Rectal smooth muscle tissue (tissue), 1 donor: ENCODE measurements around the gene RPS28.
A peak's percentile ranks its signal among the peaks of the same experiment; 100 is the strongest.
"Not testable (repeated sequence)": the region's sequence is repeated elsewhere in the genome, so short reads cannot be mapped to it uniquely, and the experiment has no call there.

ENCODE experiments used
- H3K27ac ChIP-seq: one replicate; pipeline ENCODE4 v1.7.0; 2013; ENCODE audit warnings: low read depth, low read length, inconsistent platforms
- H3K27me3 ChIP-seq: one replicate; pipeline ENCODE4 v1.7.0; 2013; ENCODE audit warnings: low read length; ENCODE audit not compliant: control insufficient read depth, insufficient read depth
- H3K36me3 ChIP-seq: one replicate; pipeline ENCODE4 v1.7.0; 2013; ENCODE audit warnings: low read length; ENCODE audit not compliant: control insufficient read depth, insufficient read depth
- H3K4me1 ChIP-seq: one replicate; pipeline ENCODE4 v1.7.0; 2013; ENCODE audit warnings: low read length; ENCODE audit not compliant: control insufficient read depth, insufficient read depth
- H3K4me3 ChIP-seq: one replicate; pipeline ENCODE4 v1.7.0; 2013; ENCODE audit warnings: low read length
- H3K9ac ChIP-seq: one replicate; pipeline ENCODE4 v1.7.0; 2013; ENCODE audit warnings: low read length

The RPS28 gene

DNA sequence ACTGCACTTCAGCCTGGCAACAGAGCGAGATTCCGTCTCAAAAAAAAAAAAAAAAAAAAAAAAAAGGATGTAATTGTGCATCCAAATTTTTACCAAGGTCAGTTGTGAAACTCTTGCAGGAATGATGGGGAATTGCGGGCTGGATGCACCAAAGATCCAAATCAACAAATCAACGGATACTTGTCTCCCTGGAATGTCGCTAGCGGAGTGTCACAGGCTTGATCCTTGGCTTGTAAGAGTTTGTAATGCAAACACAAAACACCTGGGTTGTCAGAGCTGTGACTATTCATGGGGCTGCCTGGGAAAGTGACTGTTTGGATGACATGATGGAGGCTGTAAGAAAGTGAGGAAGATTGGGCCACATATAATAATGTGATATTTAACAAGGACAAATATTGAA, 17.5 kb downstream of the RPS28 start:
- H3K27ac ChIP-seq: no peak overlapping the region
- no peak overlapping the region for H3K9ac ChIP-seq
- no peaks in the 10 kb centered on the region for H3K36me3 ChIP-seq
- peaks cover 25% of the 10 kb centered on the region for H3K27me3 ChIP-seq
- peaks cover 3% of the 10 kb centered on the region for H3K4me1 ChIP-seq
- no peak overlapping the region for H3K4me3 ChIP-seq

DNA sequence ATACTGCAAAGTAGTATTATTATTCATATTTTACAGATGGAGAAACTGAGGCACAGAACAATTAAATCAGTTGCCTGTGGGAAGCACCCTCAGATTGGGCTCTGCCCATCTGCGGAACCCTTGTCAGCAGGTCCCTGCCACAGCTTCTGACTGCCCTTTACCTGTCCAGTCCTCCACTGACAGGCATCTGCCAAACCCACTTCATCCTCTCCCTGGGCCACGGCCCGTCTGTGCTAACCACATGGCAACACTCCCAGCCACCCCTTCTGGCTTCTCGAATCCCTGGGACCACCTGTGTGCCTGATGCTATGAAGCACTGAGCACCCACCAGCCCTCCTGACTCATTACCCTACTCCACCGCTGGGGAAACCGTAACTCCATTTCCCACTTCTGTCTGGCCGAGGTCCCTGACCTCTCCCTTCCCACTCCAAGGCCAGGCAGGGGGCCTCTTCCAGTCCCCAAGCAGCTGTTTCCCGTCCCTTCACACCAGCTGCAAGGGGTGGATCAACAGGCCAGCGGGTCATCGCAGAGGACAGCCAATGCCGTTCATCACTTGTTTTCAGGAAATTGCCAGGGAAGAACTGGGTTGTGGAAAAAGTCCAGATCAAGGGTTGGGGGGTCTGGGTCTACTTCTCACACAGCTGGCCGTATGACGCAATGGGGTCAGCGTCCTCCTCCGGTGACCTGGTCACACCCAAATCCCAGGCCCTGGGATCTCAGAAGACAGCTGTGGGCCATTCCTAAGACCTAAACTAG, 19.2 kb downstream of the RPS28 start:
- no peak overlapping the region for H3K9ac ChIP-seq
- no peaks in the 10 kb centered on the region for H3K4me1 ChIP-seq

DNA sequence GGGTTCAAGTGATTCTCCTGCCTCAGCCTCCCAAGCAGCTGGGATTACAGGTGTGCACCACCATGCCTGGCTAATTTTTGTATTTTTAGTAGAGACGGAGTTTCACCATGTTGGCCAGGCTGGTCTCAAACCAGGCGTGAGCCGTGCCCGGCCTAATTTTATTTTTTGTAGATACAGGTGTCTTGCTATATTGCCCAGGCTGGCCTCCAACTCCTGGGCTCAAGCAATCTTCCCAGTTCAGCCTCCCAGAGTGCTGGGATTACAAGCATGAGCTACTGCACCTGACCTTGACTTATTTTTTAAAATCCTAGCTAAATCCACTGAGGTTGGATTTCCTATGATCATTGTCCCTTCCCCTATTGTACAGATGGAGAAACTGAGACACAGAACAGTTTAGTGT, 20.2 kb downstream of the RPS28 start:
- not testable (repeated sequence) for H3K27ac ChIP-seq, H3K4me3 ChIP-seq, H3K36me3 ChIP-seq, H3K9ac ChIP-seq, H3K4me1 ChIP-seq
- peaks cover 13% of the 10 kb centered on the region for H3K27me3 ChIP-seq

More for the DNA sequence above, 19.2 kb downstream of the RPS28 start:
- no peaks in the 10 kb centered on the region for H3K36me3 ChIP-seq
- no peak overlapping the region for H3K27ac ChIP-seq
- H3K27me3 ChIP-seq: peaks cover 16% of the 10 kb centered on the region
- H3K4me3 ChIP-seq: no peak overlapping the region

DNA sequence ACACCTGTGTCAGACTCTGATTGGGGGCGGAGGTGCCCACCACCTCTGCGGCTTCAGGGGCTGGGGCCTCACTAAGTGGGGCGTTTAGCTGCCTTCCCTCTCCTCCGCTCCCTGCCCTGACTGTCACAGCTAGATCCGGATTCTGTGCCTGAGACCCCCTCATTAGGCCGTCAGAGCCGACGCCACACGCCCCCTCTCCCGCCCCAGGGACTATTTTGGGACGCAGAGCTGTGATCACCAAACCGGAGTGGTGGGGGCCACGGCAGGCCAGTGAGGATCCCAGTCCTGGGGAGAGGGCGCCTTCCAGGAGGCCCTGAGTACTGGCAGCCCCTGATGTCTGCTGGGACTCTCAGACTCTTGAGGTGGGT, 21.0 kb downstream of the RPS28 start:
- H3K27ac ChIP-seq: peak overlapping the region; percentile 12
- no peaks in the 10 kb centered on the region for H3K4me1 ChIP-seq
- no peaks in the 10 kb centered on the region for H3K36me3 ChIP-seq
- no peak overlapping the region for H3K4me3 ChIP-seq
- no peak overlapping the region for H3K9ac ChIP-seq
- peaks cover 10% of the 10 kb centered on the region for H3K27me3 ChIP-seq

DNA sequence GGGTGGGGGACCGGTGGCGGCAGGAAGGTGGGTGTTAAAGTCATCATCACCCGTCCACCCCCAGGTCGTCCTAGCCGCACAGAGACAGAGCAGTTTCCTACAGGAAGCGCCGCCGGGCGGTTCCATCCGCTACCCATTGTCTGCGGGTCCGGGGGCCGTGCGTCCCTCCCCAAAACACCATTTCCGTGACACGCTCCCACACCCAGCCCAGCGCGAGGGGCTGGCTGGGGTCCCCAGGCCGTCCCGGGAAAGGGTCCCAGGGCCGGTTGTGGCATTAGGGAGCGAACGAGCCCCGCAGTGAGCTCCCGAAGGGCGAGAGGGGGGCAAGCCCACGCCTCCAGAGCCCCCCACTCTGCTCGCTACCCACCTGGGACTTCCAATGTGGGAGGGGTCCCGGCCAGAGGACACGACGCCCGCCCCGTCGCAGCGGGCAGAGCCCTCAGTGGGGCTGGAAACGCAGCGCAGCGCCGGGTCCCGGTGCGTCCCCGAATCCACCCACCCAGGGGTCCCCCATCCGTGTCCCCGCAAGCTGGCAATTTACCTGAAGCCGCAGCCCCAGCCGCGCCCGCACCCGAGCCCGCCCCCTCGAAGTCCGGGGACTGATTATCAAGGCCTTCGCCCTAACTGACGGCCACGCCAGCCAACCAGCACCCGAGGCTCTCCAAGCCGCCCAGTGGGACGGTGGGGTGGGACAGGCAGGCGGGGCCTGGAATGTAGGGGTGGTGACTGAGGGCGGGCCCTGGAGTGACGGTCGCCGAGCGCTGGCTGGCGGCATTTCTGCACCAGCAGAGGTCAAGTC, 21.6 kb downstream of the RPS28 start, which contains the start of gene KANK3:
TSS of gene KANK3 (minus strand) at position 579 of the 799 bp plus-strand sequence. CDS start 5,434 bp downstream, outside the sequence.
- Histone ChIP-seq H3K27me3 (peaks cover 10% of the 10 kb centered on the region), H3K4me3 (peak within 1 kb of the TSS; percentile 61), H3K4me1 (no peaks in the 10 kb centered on the region), H3K36me3 (no peaks in the 10 kb centered on the region), H3K9ac (no peak within 1 kb of the TSS), H3K27ac (peak within 1 kb of the TSS; percentile 24)

DNA sequence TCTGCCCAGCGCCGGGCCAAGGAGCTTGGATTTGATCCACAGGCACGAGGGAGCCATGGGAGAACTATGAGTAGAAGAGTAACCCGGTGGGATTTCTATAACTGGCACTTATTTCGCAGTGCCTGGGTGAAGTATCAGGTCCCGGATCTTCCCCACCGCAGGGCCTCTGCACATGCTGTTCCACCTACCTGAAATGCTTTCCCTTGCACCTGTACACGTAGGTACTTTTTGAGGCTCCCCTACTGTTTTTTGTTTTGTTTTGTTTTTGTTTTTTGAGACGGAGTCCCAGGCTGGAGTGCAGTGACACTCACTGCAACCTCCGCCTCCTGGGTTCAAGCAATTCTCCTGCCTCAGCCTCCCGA, 22.2 kb downstream of the RPS28 start:
- no peak overlapping the region for H3K9ac ChIP-seq
- no peak overlapping the region for H3K27ac ChIP-seq
- no peaks in the 10 kb centered on the region for H3K36me3 ChIP-seq
- peak overlapping the region; percentile 61 for H3K4me3 ChIP-seq
- H3K4me1 ChIP-seq: no peaks in the 10 kb centered on the region
- peaks cover 7% of the 10 kb centered on the region for H3K27me3 ChIP-seq

DNA sequence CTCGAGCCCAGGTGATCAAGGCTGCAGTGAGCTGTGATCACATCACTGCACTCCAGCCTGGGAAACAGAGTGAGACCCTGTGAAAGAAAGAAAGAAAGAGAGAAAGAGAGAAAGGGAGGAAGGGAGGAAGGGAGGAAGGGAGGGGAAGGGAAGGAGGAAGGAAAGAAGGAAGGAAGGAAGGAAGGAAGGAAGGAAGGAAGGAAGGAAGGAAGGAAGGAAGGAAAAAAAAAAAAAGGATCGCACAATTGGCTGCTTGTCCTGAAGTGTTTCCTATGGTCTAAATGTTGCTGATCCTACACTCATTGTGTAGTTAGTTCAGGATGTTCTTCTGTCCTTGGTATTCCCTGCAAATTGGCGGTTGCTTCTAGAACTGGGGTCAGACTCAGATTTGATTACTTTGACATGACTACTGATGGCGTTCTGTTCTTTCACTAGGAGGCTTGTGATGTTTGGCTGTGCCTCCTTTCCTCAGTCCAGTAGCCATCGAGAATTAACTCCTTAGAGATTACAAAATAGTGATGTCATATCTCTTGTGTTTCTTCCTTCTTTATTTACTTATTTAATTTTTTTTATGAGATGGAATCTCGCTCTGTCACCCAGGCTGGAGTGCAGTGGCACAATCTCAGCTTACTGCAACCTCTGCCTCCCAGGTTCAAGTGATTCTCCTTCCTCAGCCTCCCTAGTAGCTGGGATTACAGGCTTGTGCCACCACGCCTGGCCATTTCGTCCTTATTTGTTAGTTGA, 28.5 kb downstream of the RPS28 start:
- H3K9ac ChIP-seq, H3K27ac ChIP-seq, H3K27me3 ChIP-seq, H3K4me3 ChIP-seq, H3K4me1 ChIP-seq, H3K36me3 ChIP-seq: not testable (repeated sequence)

DNA sequence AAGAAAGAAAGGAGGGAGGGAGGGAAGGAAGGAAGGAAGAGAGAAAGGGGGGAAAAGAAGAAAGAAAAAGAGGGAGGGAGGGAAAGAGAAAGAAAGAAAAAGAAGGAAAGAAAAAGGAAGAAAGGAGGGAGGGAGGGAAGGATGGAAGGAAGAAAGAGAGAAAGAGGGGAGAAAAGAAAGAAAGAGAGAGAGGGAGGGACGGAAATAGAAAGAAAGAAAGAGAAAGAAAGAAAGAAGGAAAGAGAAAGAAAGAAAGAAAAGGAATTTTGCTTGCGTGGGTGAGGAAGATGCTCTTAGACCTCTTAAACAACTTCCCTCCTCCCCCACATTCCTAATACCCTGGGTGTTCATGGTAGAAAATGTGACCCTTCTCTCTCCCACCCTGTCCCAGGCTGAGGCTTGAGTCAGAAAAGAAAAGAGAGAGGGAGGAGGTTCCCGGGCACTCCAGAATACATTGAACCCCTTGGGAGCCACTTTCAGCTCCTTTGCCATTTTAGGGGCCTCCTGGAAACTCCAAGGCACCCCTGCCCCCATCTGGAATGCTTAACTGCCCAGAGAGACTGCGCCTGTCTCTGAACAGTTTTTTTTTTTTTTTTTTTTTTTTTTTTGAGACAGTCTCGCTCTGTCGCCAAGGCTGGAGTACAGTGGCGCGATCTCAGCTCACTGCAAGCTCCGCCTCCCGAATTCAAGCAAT, 31.0 kb downstream of the RPS28 start:
- Histone ChIP-seq H3K4me3 (no peak overlapping the region), H3K4me1 (no peaks in the 10 kb centered on the region), H3K9ac (no peak overlapping the region)

DNA sequence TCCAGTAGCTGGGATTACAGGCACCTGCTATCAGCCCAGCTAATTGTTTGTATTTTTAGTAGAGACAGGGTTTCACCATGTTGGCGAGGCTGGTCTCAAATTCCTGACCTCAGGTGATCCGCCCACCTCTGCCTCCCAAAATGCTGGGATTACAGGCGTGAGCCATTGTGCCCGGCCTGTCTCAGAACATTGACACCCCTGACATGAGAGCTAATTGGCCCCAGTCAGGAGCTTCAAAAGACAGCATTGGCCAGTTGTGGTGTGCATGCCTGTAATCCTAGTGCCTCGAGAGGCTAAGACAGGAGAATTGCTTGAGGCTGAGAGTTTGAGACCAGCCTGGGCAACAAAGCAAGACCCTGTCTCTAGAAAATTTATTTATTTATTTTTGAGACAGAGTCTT, 31.5 kb downstream of the RPS28 start:
- not testable (repeated sequence) for H3K27me3 ChIP-seq, H3K9ac ChIP-seq, H3K27ac ChIP-seq, H3K4me1 ChIP-seq, H3K4me3 ChIP-seq, H3K36me3 ChIP-seq

More for the DNA sequence above, 31.0 kb downstream of the RPS28 start:
- no peaks in the 10 kb centered on the region for H3K36me3 ChIP-seq
- H3K27ac ChIP-seq: no peak overlapping the region
- no peaks in the 10 kb centered on the region for H3K27me3 ChIP-seq

DNA sequence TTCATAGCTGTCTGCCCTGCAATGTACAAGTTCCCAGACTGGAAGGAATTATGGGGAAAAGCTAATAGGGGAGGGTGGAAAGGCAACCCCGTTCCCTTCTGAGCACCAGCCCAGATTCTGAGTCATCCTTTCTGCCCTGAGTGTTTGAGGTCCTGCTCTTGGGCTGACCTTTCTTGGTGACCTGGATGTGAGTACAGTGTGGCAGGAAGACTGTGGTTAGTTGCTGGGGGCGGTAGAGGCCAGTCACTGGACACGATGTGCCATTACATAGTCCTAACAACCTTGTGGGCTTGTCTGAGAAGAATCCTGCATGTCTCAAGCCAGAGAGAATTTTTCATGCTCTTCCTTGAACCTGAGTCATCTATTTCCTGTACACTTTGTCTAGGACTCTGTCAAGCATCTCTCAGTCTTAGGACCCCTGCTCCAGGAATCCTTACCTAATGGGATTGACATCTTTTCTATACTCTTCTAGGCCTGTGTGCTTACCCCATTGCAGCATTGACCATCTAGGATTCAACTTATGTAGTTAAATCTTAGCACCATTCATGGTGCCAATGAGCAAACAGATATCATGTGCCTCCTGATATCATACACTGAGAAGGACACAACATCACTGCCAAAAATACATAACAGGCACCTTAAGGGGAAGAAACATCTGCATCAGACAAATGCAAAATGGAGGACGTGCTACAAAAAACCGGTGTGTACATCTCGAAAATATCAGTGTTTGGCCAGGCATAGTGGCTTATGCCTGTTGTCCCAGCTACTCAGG, 34.5 kb downstream of the RPS28 start:
- Histone ChIP-seq H3K4me1 (no peaks in the 10 kb centered on the region), H3K4me3 (no peak overlapping the region), H3K36me3 (no peaks in the 10 kb centered on the region), H3K27ac (no peak overlapping the region), H3K9ac (no peak overlapping the region), H3K27me3 (no peaks in the 10 kb centered on the region)

DNA sequence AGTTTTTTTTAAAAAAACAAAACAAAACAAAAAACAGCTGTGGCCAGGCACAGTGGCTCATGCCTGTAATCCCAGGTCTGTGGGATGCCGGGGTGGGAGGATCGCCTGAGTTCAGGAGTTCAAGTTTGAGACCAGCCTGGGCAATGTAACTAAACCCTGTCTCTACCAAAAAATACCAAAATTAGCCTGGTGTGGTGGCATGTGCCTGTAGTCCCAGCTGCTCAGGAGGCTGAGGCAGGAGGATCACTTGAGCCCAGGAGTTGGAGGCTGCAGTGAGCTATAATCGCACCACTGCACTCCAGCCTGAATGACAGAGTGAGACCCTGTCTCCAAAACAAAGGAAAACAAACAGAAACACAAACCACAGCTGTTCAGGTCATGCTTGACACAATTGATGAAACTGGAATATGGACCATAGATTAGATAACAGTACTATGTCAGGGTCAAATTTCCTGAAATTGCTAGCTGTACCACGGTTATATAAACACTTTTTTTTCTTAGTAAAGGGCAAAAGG, 35.8 kb downstream of the RPS28 start:
- H3K4me3 ChIP-seq: no peak overlapping the region
- H3K9ac ChIP-seq: no peak overlapping the region
- no peaks in the 10 kb centered on the region for H3K27me3 ChIP-seq
- H3K36me3 ChIP-seq: no peaks in the 10 kb centered on the region
- peaks cover 4% of the 10 kb centered on the region for H3K4me1 ChIP-seq
- H3K27ac ChIP-seq: no peak overlapping the region
